Neural progenitor cell (in vitro differentiated cells): Measurements from ENCODE around the gene CEACAM6. TPM values are rescaled to one million over a fixed set of nuclear protein-coding genes. Genes with fewer than 3 reads are reported as not detected.

Source experiments
- DNase-seq: peaks from one replicate; pipeline ENCODE4 v3.0.0-alpha.2; 2016; ENCODE audit warnings: low spot score
- H2AFZ ChIP-seq: fragments of 200-600 bp; sonication (generic); replicated peaks from 2 replicates; pipeline ENCODE4 v1.6.1; 2016; ENCODE audit warnings: antibody characterized with exemption
- H3F3A ChIP-seq: fragments of 200-600 bp; sonication (generic); 2 replicates; pipeline ENCODE4 v1.6.1; 2016; ENCODE audit warnings: antibody characterized with exemption, low read depth
- H3K27ac ChIP-seq: fragments of 200-600 bp; sonication (generic); 2 replicates; pipeline ENCODE4 v1.5.1; 2016; ENCODE audit warnings: mild to moderate bottlenecking
- H3K27me3 ChIP-seq: fragments of 200-600 bp; sonication (generic); 2 replicates; pipeline ENCODE4 v1.6.1; 2016; ENCODE audit warnings: mild to moderate bottlenecking, moderate library complexity
- H3K36me3 ChIP-seq: fragments of 200-600 bp; sonication (generic); 2 replicates; pipeline ENCODE4 v1.5.1; 2016
- H3K4me1 ChIP-seq: fragments of 200-600 bp; sonication (generic); 2 replicates; pipeline ENCODE4 v1.6.1; 2016; ENCODE audit warnings: mixed run types
- H3K4me2 ChIP-seq: fragments of 200-600 bp; sonication (generic); 2 replicates; pipeline ENCODE4 v1.6.1; 2016
- H3K4me3 ChIP-seq: fragments of 200-600 bp; sonication (generic); 2 replicates; pipeline ENCODE4 v1.5.1; 2016
- H3K79me2 ChIP-seq: fragments of 200-600 bp; sonication (generic); 2 replicates; pipeline ENCODE4 v1.6.1; 2016; ENCODE audit warnings: low read depth
- H3K9ac ChIP-seq: fragments of 200-600 bp; sonication (generic); 2 replicates; pipeline ENCODE4 v1.6.1; 2016
- H3K9me3 ChIP-seq: fragments of 200-600 bp; sonication (generic); 2 replicates; pipeline ENCODE4 v1.5.1; 2016; ENCODE audit warnings: low read depth
- H4K20me1 ChIP-seq: fragments of 200-600 bp; sonication (generic); 2 replicates; pipeline ENCODE4 v1.6.1; 2016; ENCODE audit warnings: low read depth
- H3K27ac Mint-ChIP-seq: 3 replicates; pipeline ENCODE4 v1.8.0; 2021; ENCODE audit warnings: mixed read lengths
- H3K27me3 Mint-ChIP-seq: 2 replicates; pipeline ENCODE4 v1.8.0; 2022; ENCODE audit warnings: low read depth, mild to moderate bottlenecking, inconsistent platforms, moderate library complexity, mixed read lengths; ENCODE audit not compliant: insufficient read depth
- H3K36me3 Mint-ChIP-seq: 3 replicates; pipeline ENCODE4 v1.8.0; 2021; ENCODE audit warnings: mixed read lengths
- H3K4me1 Mint-ChIP-seq: 3 replicates; pipeline ENCODE4 v1.8.0; 2021; ENCODE audit warnings: mixed read lengths
- H3K4me3 Mint-ChIP-seq: 3 replicates; pipeline ENCODE4 v1.8.0; 2021; ENCODE audit warnings: mild to moderate bottlenecking, moderate library complexity, mixed read lengths
- H3K9me3 Mint-ChIP-seq: 3 replicates; pipeline ENCODE4 v1.8.0; 2020; ENCODE audit warnings: mixed read lengths
- CTCF ChIP-seq: fragments of 200-600 bp; sonication (generic); IDR thresholded peaks from 2 replicates; pipeline ENCODE4 v1.5.1; 2017; ENCODE audit warnings: antibody characterized with exemption, mild to moderate bottlenecking
- EZH2 ChIP-seq: fragments of 200-600 bp; sonication (generic); IDR thresholded peaks from 2 replicates; pipeline ENCODE4 v1.6.1; 2017; ENCODE audit warnings: antibody characterized with exemption, mild to moderate bottlenecking, moderate library complexity
- EZH2phosphoT487 ChIP-seq: fragments of 200-600 bp; sonication (generic); IDR thresholded peaks from 2 replicates; pipeline ENCODE4 v1.6.1; 2017; ENCODE audit warnings: antibody characterized with exemption
- total RNA-seq: library from RNA; depleted of rRNA; stranded (reverse); fragments of >200 nt; gene quantifications from 2 replicates; pipeline ENCODE4 v1.2.3, GENCODE V29; 2015; ENCODE audit warnings: low replicate concordance

The CEACAM6 gene
- total RNA-seq, 1 donor from 2014 or later: not detected

- Histone ChIP-seq H3K36me3 (no peaks in the 10 kb centered on the region), H4K20me1 (no peaks in the 10 kb centered on the region), H3K27ac (no peak overlapping the region), H3K9me3 (peaks cover 13% of the 10 kb centered on the region), H3K79me2 (no peaks in the 10 kb centered on the region), H3K27me3 (no peaks in the 10 kb centered on the region), H3F3A (no peaks in the 10 kb centered on the region), H3K4me1 (no peaks in the 10 kb centered on the region), H2AFZ (no peak overlapping the region), H3K4me2 (no peak overlapping the region), H3K4me3 (no peak overlapping the region), H3K9ac (no peak overlapping the region)
- Mint-ChIP-seq H3K27me3 (peaks cover 6% of the 10 kb centered on the region), H3K36me3 (no peaks in the 10 kb centered on the region), H3K4me3 (no peak overlapping the region), H3K4me1 (no peaks in the 10 kb centered on the region), H3K9me3 (no peaks in the 10 kb centered on the region), H3K27ac (no peak overlapping the region)
- no peak for DNase-seq
- TF ChIP-seq CTCF (no peak), EZH2phosphoT487 (no peak), EZH2 (no peak)
These were observed 14.7 kb upstream of the CEACAM6 start for GRCh38 chr19:41740415-41741243.

- no peak overlapping the region for H3K27ac ChIP-seq
- Mint-ChIP-seq H3K27me3 (peaks cover 6% of the 10 kb centered on the region), H3K4me1 (no peaks in the 10 kb centered on the region), H3K4me3 (no peak overlapping the region), H3K9me3 (no peaks in the 10 kb centered on the region), H3K27ac (no peak overlapping the region), H3K36me3 (no peaks in the 10 kb centered on the region)
- H3K9me3 ChIP-seq: peaks cover 8% of the 10 kb centered on the region
- H3K9ac ChIP-seq: no peak overlapping the region
- no peaks in the 10 kb centered on the region for H4K20me1 ChIP-seq
- H3K4me3 ChIP-seq: no peak overlapping the region
- TF ChIP-seq EZH2 (no peak), EZH2phosphoT487 (no peak), CTCF (no peak)
- no peaks in the 10 kb centered on the region for H3K79me2 ChIP-seq
- DNase-seq: no peak
- no peaks in the 10 kb centered on the region for H3K4me1 ChIP-seq
- H3K36me3 ChIP-seq: no peaks in the 10 kb centered on the region
- H3F3A ChIP-seq: no peaks in the 10 kb centered on the region
- no peak overlapping the region for H2AFZ ChIP-seq
- H3K4me2 ChIP-seq: no peak overlapping the region
- no peaks in the 10 kb centered on the region for H3K27me3 ChIP-seq
These were observed 14.1 kb upstream of the CEACAM6 start for GRCh38 chr19:41741244-41741554.

- TF ChIP-seq CTCF (no peak), EZH2 (no peak), EZH2phosphoT487 (no peak)
- Histone ChIP-seq H3K9ac (no peak overlapping the region), H3K79me2 (no peaks in the 10 kb centered on the region), H3K36me3 (no peaks in the 10 kb centered on the region), H3K4me2 (no peak overlapping the region), H4K20me1 (no peaks in the 10 kb centered on the region), H3F3A (no peaks in the 10 kb centered on the region), H3K4me1 (no peaks in the 10 kb centered on the region), H2AFZ (no peak overlapping the region), H3K4me3 (no peak overlapping the region), H3K27ac (no peak overlapping the region), H3K9me3 (no peaks in the 10 kb centered on the region), H3K27me3 (peaks cover 22% of the 10 kb centered on the region)
- no peak overlapping the region for H3K4me3 Mint-ChIP-seq
- no peaks in the 10 kb centered on the region for H3K9me3 Mint-ChIP-seq
- no peak for DNase-seq
- no peaks in the 10 kb centered on the region for H3K4me1 Mint-ChIP-seq
- H3K27ac Mint-ChIP-seq: no peak overlapping the region
- H3K27me3 Mint-ChIP-seq: peaks cover 16% of the 10 kb centered on the region
- H3K36me3 Mint-ChIP-seq: no peaks in the 10 kb centered on the region
These were observed 10.5 kb upstream of the CEACAM6 start for GRCh38 chr19:41744850-41745249.
